Activated CD4-positive, alpha-beta T cell treated with anti-CD3 and anti-CD28 coated beads for 36 hours (primary cell): ENCODE measurements around the gene SBF2. TPM values are rescaled to one million over a fixed set of nuclear protein-coding genes. Genes with fewer than 3 reads are reported as not detected.
"Not testable (repeated sequence)": the region's sequence is repeated elsewhere in the genome, so short reads cannot be mapped to it uniquely, and the experiment has no call there.

Source experiments
- ATAC-seq: fragments of 200-7000 bp; cut with Tn5 transposase; one replicate; pipeline ENCODE4 v1.10.0; 2021; ENCODE audit warnings: mild to moderate bottlenecking, moderate library complexity
- CTCF ChIA-PET: fragments of 350-600 bp; sonication (Branson Sonifier 250); formaldehyde crosslinking; loops from one replicate; lab custom pipeline; 2021; ENCODE audit warnings: antibody characterized with exemption; lab: Charles Lee
- POLR2A ChIA-PET: fragments of 350-600 bp; sonication (Branson Sonifier 250); formaldehyde crosslinking; loops from one replicate; lab custom pipeline; 2021; ENCODE audit warnings: antibody characterized with exemption, inconsistent platforms; lab: Charles Lee
- DNase-seq: peaks from one replicate; pipeline ENCODE4 v3.0.0-alpha.2; 2020
- H3K27ac Mint-ChIP-seq: one replicate; pipeline ENCODE4 v1.8.0; 2021; ENCODE audit warnings: mixed read lengths
- H3K27me3 Mint-ChIP-seq: one replicate; pipeline ENCODE4 v1.8.0; 2021; ENCODE audit warnings: mixed read lengths
- H3K36me3 Mint-ChIP-seq: one replicate; pipeline ENCODE4 v1.8.0; 2021; ENCODE audit warnings: low read depth, mixed read lengths
- H3K4me1 Mint-ChIP-seq: one replicate; pipeline ENCODE4 v1.8.0; 2021; ENCODE audit warnings: mixed read lengths
- H3K4me3 Mint-ChIP-seq: one replicate; pipeline ENCODE4 v1.8.0; 2021; ENCODE audit warnings: mild to moderate bottlenecking, moderate library complexity, mixed read lengths
- H3K9me3 Mint-ChIP-seq: one replicate; pipeline ENCODE4 v1.8.0; 2021; ENCODE audit warnings: low read depth, mixed read lengths
- intact Hi-C, 2 experiments: fragments of 100-400 bp; cut with DNase I in 1 of 2; cut with micrococcal nuclease in 1 of 2; formaldehyde crosslinking; loops; one replicate each; pipeline versions ENCODE4 v1.14.2 to v1.15.1; 2022 to 2024; cut with DNase I, micrococcal nuclease
- total RNA-seq, 2 experiments: library from RNA; stranded (reverse); gene quantifications; one replicate each; pipeline ENCODE4 v1.2.3, GENCODE V29; 2021

SBF2 gene
- total RNA-seq, 2 experiments from 2014 or later, result 7.1 to 8.1 TPM

DNA sequence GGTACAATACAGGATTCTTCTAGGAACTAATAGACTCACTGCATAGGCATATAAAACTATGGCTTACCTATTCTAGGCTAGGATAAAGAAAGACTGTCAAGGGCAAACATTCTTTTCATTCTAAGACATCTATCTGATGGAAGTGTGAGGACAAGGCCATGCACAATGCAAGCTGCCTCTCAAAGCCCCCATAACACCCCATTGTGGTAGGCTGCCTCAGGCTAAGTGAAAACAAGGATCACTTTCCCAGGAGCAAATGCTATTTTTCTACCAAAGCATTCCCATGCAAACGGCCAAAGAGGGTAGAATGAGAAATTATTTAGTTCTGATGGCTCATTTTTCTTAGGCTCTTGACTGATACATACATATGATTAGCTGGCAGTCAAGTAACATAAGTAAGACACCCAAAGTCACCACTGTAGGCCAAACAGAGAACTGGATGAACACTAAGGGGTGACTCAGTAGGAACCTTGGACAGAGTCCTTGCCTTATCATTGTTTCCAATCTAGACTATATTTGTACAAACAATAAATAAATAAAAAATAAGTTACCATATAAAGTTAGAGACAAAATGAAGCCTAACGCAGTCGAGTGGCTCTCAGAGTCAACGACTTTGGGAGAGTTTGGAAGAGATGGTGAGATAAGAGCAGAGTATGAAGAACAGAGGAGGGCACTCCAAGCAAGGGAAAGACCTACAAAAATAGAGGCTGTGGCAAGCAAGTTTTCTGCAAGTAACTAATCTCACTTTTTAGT lies 303.6 kb downstream of the SBF2 start:
- Mint-ChIP-seq H3K4me3 (no peak overlapping the region), H3K36me3 (peaks cover 7% of the 10 kb centered on the region), H3K27me3 (no peaks in the 10 kb centered on the region), H3K9me3 (no peaks in the 10 kb centered on the region), H3K4me1 (peaks cover 2% of the 10 kb centered on the region), H3K27ac (no peak overlapping the region)
- ATAC-seq (no peak), DNase-seq (no peak)
- POLR2A ChIA-PET, result no interaction called here
- CTCF ChIA-PET, result interaction anchor here (0.6 kb wide), 1 partner anchor 178 kb away, joined by 3 read pairs; no protein-coding TSS in a partner anchor
- intact Hi-C loops, result no loop called here

DNA sequence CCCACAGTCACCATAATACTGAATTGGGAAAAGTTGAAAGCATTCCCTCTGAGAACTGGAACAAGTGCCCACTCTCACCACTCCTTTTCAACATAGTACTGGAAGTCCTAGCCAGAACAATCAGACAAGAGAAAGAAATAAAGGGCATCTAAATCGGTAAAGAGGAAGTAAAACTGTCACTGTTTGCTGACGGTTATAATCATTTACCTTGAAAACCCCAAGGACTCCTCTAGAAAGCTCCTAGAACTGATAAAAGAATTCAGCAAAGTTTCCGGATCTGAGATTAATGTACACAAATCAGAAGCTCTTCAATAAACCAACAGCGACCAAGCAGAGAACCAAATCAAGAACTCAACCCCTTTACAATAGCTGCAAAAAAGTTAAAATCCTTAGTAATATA lies 306.7 kb downstream of the SBF2 start:
- H3K27ac Mint-ChIP-seq, CTCF ChIA-PET, DNase-seq, H3K4me1 Mint-ChIP-seq, ATAC-seq, intact Hi-C loops, H3K27me3 Mint-ChIP-seq, H3K9me3 Mint-ChIP-seq, POLR2A ChIA-PET, H3K4me3 Mint-ChIP-seq: not testable (repeated sequence)
- H3K36me3 Mint-ChIP-seq, result peaks cover 12% of the 10 kb centered on the region

DNA sequence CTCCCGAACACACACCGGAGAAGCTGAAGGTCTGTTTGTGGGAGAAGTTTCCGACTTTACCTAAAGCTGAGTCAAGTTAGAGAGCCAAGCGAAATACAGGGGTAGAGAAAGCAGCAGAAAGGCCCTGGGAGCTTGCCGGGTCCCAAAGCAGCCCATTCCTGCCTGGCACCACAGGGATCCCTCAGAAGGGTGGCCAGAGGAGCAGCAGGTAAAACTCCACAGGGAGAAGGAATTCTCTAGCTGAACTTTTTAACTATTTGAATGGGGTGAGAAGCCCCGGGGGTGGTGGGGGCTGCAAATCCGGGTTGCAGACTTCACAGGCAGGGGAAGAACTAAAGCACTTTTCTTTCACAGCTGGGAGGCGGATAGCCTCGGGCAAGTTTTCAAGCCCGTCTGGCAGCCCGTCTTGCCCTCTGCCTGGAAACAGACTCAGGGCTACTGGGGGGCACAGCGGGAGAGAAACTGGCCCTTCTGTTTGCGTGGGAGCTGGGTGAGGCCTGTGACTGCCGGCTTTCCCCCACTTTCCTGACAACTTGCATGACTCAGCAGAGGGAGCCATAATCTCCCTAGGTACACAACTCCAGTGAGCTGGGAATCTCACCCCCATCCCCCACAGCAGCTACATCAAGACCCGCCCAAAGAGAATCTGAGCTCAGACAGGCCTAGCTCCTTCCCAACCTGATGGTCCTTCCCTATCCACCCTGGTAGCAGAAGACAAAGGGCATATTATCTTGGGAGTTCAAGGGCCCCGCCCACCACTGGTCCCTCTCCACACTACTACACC lies 311.0 kb downstream of the SBF2 start:
- H3K27me3 Mint-ChIP-seq, result no peaks in the 10 kb centered on the region
- ChIA-PET POLR2A (no interaction called here), CTCF (interaction anchor here (0.7 to 1.2 kb wide), 2 partner anchors 10 to 23 kb away, joined by 3 read pairs; no protein-coding TSS in a partner anchor)
- no peak overlapping the region for H3K27ac Mint-ChIP-seq
- no peak for DNase-seq
- intact Hi-C loops, result no loop called here
- H3K36me3 Mint-ChIP-seq, result peaks cover 5% of the 10 kb centered on the region
- no peaks in the 10 kb centered on the region for H3K9me3 Mint-ChIP-seq
- H3K4me1 Mint-ChIP-seq, result peaks cover 2% of the 10 kb centered on the region
- H3K4me3 Mint-ChIP-seq, result no peak overlapping the region
- ATAC-seq, result no peak

DNA sequence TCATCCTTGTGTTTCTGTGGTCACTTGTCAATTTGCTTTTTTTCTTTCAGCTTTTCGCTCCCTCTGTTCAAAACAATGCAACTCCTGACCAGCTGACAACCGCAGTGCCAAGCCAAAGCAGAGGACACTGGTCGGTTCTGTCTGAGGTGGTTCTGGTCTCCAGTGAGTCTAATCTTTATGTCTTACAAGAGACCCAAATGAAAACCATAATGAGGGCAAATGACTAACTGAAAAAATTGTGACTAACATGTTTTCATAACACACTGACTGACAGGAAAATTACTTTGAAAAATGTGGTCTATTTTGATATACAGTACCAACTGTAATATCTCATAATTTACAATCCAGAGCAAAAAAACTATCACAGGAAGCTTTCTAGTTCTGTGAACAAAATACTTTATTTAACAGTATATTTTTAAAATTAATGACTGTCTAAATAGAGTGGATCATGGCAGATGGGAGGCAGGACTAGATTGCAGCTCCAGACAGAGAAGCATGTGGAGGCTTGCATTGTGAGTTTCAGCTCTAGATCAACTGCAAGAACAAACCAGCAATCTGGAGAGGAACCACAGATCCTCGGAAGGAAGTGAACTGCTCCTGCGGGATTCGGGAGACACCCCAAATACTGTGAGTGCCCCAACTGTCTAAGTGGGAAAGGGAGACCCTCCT lies 311.8 kb downstream of the SBF2 start:
- H3K4me3 Mint-ChIP-seq, result no peak overlapping the region
- H3K4me1 Mint-ChIP-seq, result peaks cover 2% of the 10 kb centered on the region
- no peaks in the 10 kb centered on the region for H3K9me3 Mint-ChIP-seq
- H3K27ac Mint-ChIP-seq, result no peak overlapping the region
- CTCF ChIA-PET, result interaction anchor here (0.7 to 1.2 kb wide), 2 partner anchors 10 to 24 kb away, joined by 3 read pairs; no protein-coding TSS in a partner anchor
- POLR2A ChIA-PET, result no interaction called here
- ATAC-seq (no peak), DNase-seq (no peak)
- intact Hi-C loops, result no loop called here
- H3K36me3 Mint-ChIP-seq, result peaks cover 5% of the 10 kb centered on the region
- no peaks in the 10 kb centered on the region for H3K27me3 Mint-ChIP-seq

DNA sequence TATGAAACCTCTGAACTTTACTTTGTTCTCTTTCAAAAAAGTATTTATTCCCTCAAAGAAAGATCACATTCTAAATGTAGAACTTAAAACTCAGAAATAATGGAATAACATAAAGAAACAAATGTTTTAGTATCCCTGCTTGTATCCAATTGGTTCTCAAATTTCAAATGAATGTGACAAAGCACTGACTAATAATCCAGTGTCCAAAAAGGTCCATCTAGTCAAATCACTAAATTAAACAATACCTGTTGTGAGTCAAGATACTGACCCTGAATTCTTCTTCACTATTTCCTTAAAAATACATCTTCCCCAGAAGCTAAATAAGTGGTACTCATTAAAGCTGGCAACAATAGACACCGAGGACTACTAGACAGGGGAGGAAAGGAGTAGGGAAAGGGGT lies 313.1 kb downstream of the SBF2 start:
- intact Hi-C loops, result no loop called here
- POLR2A ChIA-PET, result no interaction called here
- ATAC-seq (no peak), DNase-seq (no peak)
- Mint-ChIP-seq H3K36me3 (peaks cover 5% of the 10 kb centered on the region), H3K27ac (no peak overlapping the region), H3K9me3 (no peaks in the 10 kb centered on the region), H3K4me3 (no peak overlapping the region), H3K27me3 (no peaks in the 10 kb centered on the region), H3K4me1 (no peaks in the 10 kb centered on the region)
- CTCF ChIA-PET, result no interaction called here

DNA sequence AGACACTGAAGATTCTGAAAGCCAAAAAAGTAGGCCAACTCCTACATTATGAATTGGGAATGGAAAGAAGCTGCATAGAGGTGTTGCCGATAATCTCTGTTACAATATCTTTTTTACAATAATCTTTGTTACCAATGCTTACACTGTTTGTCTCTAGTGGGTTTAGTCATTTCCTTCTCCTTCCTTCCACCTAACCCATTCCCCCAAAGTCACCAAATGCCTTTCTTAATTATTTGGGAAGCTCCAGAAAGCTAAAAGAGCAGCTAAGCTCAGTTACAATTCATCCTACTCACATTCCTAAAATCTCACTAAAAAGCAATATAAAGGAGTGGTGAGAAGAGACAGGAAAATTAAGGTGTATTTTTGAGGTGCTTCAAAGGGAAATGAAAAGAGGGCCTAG lies 316.5 kb downstream of the SBF2 start:
- H3K4me1 Mint-ChIP-seq, result no peaks in the 10 kb centered on the region
- CTCF ChIA-PET, result interaction anchor here (0.7 kb wide), 1 partner anchor 9 kb away, joined by 3 read pairs; no protein-coding TSS in a partner anchor
- no peaks in the 10 kb centered on the region for H3K36me3 Mint-ChIP-seq
- no peaks in the 10 kb centered on the region for H3K9me3 Mint-ChIP-seq
- intact Hi-C loops, result no loop called here
- DNase-seq, result no peak
- H3K4me3 Mint-ChIP-seq, result no peak overlapping the region
- no peak for ATAC-seq
- no peak overlapping the region for H3K27ac Mint-ChIP-seq
- H3K27me3 Mint-ChIP-seq, result no peaks in the 10 kb centered on the region
- POLR2A ChIA-PET, result no interaction called here

DNA sequence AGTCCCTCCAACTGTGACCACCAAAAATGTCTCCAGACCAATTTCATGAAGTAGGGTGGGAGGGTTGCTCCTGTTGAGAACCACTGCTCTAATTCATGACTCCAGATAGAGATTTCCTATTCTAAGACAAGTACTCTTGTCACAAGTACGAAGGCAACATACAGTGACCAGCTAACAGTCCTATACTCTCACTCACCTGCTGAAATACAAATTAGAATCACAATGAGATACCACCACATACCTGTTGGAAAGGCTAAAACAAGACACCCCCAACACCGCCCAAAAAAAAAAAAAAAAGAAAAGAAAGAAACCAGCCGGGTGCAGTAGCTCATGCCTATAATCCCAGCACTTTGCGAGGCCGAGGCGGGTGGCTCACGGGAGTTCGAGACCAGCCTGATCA lies 319.6 kb downstream of the SBF2 start:
- H3K9me3 Mint-ChIP-seq, result no peaks in the 10 kb centered on the region
- no peak overlapping the region for H3K4me3 Mint-ChIP-seq
- intact Hi-C loops, result loop anchor here (5.0 kb wide), 2 partner anchors 333 to 362 kb away; partner anchors contain the start of gene ADM (in 2 of the 2)
- H3K27me3 Mint-ChIP-seq, result no peaks in the 10 kb centered on the region
- ChIA-PET CTCF (interaction anchor here (0.6 to 2.3 kb wide), 3 partner anchors 216 to 443 kb away, joined by 3 to 8 read pairs (median 4); no protein-coding TSS in a partner anchor), POLR2A (no interaction called here)
- no peak overlapping the region for H3K27ac Mint-ChIP-seq
- DNase-seq (no peak), ATAC-seq (no peak)
- no peaks in the 10 kb centered on the region for H3K36me3 Mint-ChIP-seq
- H3K4me1 Mint-ChIP-seq, result no peaks in the 10 kb centered on the region

DNA sequence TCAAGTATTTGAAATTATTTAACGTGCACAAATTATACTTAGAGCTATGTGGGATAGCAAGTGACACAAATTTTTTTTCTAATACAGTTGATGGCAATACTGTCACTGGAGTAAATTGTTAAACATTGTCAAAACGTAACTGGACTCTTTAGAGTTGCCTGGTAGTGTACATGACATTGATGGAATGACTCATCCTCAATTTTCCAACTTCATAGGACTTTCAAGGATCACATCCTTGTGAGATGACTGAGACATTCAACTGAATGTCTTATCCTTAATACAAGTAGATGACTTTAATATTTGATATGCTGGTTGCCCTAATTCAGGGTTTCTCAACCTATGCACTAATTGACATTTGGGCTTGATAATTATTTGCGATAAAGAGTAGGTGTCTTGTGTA lies 320.1 kb downstream of the SBF2 start:
- POLR2A ChIA-PET, result no interaction called here
- Mint-ChIP-seq H3K4me1 (no peaks in the 10 kb centered on the region), H3K4me3 (no peak overlapping the region), H3K27me3 (no peaks in the 10 kb centered on the region), H3K27ac (no peak overlapping the region), H3K9me3 (no peaks in the 10 kb centered on the region), H3K36me3 (no peaks in the 10 kb centered on the region)
- CTCF ChIA-PET, result interaction anchor here (0.6 to 2.5 kb wide), 5 partner anchors 47 to 439 kb away, joined by 3 to 20 read pairs (median 6); no protein-coding TSS in a partner anchor
- intact Hi-C loops, result loop anchor here (1.0 to 5.0 kb wide), 6 partner anchors 112 to 362 kb away; partner anchors contain the start of gene ADM (in 2 of the 2)
- no peak for ATAC-seq
- no peak for DNase-seq

DNA sequence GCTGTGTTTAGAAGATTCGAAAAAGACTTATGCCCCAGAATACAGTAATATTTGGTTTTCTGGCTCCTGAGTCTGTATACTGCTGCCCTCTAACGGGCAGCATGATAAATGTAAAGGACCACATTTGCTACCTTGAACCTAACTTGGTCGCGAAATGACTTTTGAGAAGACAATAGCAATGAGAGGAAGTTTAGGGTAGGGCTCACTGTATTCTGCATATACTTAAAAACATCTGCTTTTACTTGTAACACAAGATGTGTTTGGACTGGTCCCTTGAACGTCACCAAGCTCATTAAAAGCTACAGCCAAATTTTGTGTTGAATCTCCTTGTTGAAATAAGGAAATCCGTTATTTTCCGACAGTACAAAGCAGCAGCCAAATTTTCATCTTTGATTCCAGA lies 321.0 kb downstream of the SBF2 start:
- intact Hi-C loops, result loop anchor here (1.0 to 5.0 kb wide), 6 partner anchors 111 to 361 kb away; partner anchors contain the start of gene ADM (in 2 of the 2)

DNA sequence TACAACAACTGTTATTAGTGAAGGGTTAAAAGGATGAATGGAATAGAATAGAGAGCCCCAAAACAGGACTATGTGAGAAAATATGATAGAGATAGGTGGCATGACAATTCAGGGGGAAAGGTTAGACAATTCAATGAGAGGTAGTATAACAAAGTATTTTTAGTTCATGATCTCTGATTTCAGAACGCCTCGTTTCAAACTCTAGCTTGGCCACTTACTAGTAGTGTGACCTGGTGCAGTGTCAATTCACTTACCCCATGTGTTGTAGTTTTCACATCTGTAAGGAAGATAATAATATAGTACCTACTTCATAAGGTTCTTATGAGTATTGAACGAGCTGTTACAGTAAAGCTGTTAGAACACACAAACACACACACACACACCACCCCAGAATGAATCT lies 322.1 kb downstream of the SBF2 start:
- Mint-ChIP-seq H3K4me3 (no peak overlapping the region), H3K27ac (no peak overlapping the region), H3K27me3 (no peaks in the 10 kb centered on the region), H3K4me1 (no peaks in the 10 kb centered on the region), H3K36me3 (peaks cover 3% of the 10 kb centered on the region), H3K9me3 (no peaks in the 10 kb centered on the region)
- CTCF ChIA-PET, result interaction anchor here (0.7 to 2.5 kb wide), 2 partner anchors 109 to 213 kb away, joined by 3 to 20 read pairs; no protein-coding TSS in a partner anchor
- DNase-seq (no peak), ATAC-seq (no peak)
- POLR2A ChIA-PET, result no interaction called here
- intact Hi-C loops, result loop anchor here (2.0 to 5.0 kb wide), 3 partner anchors 335 to 360 kb away; partner anchors contain the start of gene ADM (in 2 of the 2)

More for the DNA sequence above, 321.0 kb downstream of the SBF2 start:
- H3K4me3 Mint-ChIP-seq, result no peak overlapping the region
- no peaks in the 10 kb centered on the region for H3K36me3 Mint-ChIP-seq
- DNase-seq (peak; percentile 37), ATAC-seq (peak; percentile 78)
- H3K4me1 Mint-ChIP-seq, result no peaks in the 10 kb centered on the region
- no peaks in the 10 kb centered on the region for H3K27me3 Mint-ChIP-seq
- POLR2A ChIA-PET, result interaction anchor here (0.6 kb wide), 1 partner anchor 363 kb away, joined by 3 read pairs; no protein-coding TSS in a partner anchor
- H3K9me3 Mint-ChIP-seq, result no peaks in the 10 kb centered on the region
- no peak overlapping the region for H3K27ac Mint-ChIP-seq
- CTCF ChIA-PET, result interaction anchor here (0.6 to 2.5 kb wide), 11 partner anchors 10 to 1289 kb away, joined by 3 to 20 read pairs (median 4); no protein-coding TSS in a partner anchor

DNA sequence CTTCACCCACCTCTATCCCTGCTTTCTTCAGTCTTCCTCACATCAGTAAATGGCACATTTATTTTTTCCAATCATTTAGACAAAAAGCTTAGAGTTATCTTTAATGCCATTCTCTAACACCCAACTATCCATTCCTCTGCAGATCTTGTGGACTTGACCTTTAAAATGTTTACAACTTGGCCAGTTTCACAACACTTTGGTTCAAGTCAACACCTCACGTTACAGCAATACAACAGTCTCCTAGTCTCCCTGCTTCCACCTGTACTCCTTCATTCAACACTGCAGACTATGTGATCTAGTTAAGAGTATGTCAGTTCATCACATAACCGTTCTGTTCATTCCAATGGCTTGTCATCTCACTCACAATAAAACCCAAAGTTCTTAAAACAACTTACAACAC lies 325.0 kb downstream of the SBF2 start:
- POLR2A ChIA-PET, result no interaction called here
- CTCF ChIA-PET, result interaction anchor here (0.6 to 0.8 kb wide), 2 partner anchors 9 to 392 kb away, joined by 3 read pairs; no protein-coding TSS in a partner anchor
- H3K27ac Mint-ChIP-seq, result no peak overlapping the region

More for the DNA sequence above, 325.0 kb downstream of the SBF2 start:
- no peaks in the 10 kb centered on the region for H3K9me3 Mint-ChIP-seq
- H3K4me1 Mint-ChIP-seq, result no peaks in the 10 kb centered on the region
- intact Hi-C loops, result no loop called here
- DNase-seq (no peak), ATAC-seq (no peak)
- H3K27me3 Mint-ChIP-seq, result no peaks in the 10 kb centered on the region
- peaks cover 8% of the 10 kb centered on the region for H3K36me3 Mint-ChIP-seq
- no peak overlapping the region for H3K4me3 Mint-ChIP-seq
